Upper lobe of right lung (tissue), 1 donor: ENCODE data around the gene ZFAND3. TPM values are rescaled to one million over a fixed set of nuclear protein-coding genes. Genes with fewer than 3 reads are reported as not detected.

Source experiments
- ATAC-seq: fragments of 200-7000 bp; cut with Tn5 transposase; one replicate; pipeline ENCODE4 v1.9.1; 2020; ENCODE audit warnings: mild to moderate bottlenecking, moderate library complexity
- DNase-seq: peaks from one replicate; pipeline ENCODE4 v3.0.0-alpha.2; 2020
- H3K27ac ChIP-seq: fragments of 200-600 bp; one replicate; pipeline ENCODE4 v1.8.0; 2022
- H3K27me3 ChIP-seq: fragments of 200-600 bp; one replicate; pipeline ENCODE4 v1.8.0; 2022; ENCODE audit warnings: mild to moderate bottlenecking
- H3K36me3 ChIP-seq: fragments of 200-600 bp; one replicate; pipeline ENCODE4 v1.8.0; 2022
- H3K4me1 ChIP-seq: fragments of 200-600 bp; one replicate; pipeline ENCODE4 v1.8.0; 2022
- H3K4me3 ChIP-seq: fragments of 200-600 bp; one replicate; pipeline ENCODE4 v1.8.0; 2022; ENCODE audit warnings: mild to moderate bottlenecking
- H3K9me3 ChIP-seq: fragments of 200-600 bp; one replicate; pipeline ENCODE4 v1.8.0; 2022
- CTCF ChIP-seq: fragments of 200-600 bp; IDR thresholded peaks from one replicate; pipeline ENCODE4 v1.8.0; 2022; ENCODE audit warnings: antibody characterized with exemption
- intact Hi-C: fragments of 100-400 bp; cut with DNase I; formaldehyde crosslinking; loops from one replicate; pipeline ENCODE4 v1.11.0; 2022
- total RNA-seq: library from RNA; stranded (reverse); fragmentation: NEBNext Ultra II Directional; extraction: Animal tissue kit (Norgen Biotek cat#: 25700); gene quantifications from one replicate; pipeline ENCODE4 v1.2.1, GENCODE V29; 2021
- donor health status: DM: no; HTN: yes; CAD: no; lungs with severe emphysema.

Gene ZFAND3
- total RNA-seq, 1 donor from 2014 or later = 69.1 TPM

DNA sequence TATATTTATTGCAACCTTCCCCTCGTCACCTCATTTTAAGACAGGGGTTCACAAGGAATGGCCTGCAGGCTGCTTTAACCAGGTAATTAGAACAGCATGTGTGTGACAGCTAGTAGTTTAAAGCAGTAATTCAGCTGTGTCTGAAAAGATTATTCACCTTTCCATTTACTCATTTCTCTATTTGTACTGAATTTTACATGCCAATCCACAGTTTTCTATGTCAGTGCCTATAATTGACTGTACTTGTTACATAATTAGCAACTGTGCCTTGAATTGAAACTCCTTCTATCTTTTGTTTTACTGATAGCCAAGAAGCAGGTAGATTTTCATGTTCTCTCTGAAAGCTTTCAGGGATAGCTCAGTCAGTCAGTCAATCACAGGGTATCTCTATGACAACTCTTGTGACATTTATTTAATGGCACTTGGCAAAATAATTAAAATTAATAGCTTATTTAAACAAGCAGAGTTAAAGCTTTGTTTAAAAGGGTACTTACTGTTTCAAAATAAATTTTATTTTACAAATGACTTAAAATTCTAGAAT lies 214.0 kb downstream of the ZFAND3 start:
- intact Hi-C loops = no loop called here
- Histone ChIP-seq H3K4me1 (peaks cover 12% of the 10 kb centered on the region), H3K4me3 (no peak overlapping the region), H3K27ac (no peak overlapping the region), H3K27me3 (no peaks in the 10 kb centered on the region), H3K9me3 (no peaks in the 10 kb centered on the region), H3K36me3 (no peaks in the 10 kb centered on the region)
- TF ChIP-seq CTCF = no peak
- DNase-seq (no peak), ATAC-seq (no peak)

DNA sequence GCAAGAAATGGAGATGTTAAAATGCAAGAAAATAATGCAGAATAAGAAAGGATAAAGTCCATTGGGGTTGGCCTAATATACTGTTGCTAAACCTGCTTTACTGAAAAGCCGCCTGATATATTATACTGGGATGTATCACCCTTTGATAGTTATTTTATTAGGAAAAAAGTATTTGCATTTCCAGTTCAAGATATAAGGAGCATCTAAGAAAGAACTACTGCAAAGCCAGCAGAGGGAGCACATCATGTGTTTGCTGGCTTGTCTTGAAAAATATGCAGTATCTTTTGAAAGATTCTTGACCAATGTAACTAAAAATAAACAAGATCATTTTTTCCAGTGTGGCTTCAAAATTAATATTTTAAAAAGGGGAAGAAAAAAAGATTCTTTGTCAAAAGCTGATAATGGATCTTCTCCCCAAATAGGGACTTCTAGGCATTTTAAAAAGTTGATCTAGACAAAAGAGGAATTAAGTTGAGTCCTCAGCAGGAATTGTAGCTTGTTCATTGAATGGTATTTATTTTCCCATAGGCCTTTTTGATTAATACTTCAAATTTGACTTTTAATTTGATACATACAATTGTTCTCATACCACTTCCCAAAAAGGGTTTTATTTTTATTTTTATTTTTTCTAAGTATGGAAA lies 214.9 kb downstream of the ZFAND3 start:
- intact Hi-C loops = no loop called here
- TF ChIP-seq CTCF = peak; percentile 49
- Histone ChIP-seq H3K36me3 (no peaks in the 10 kb centered on the region), H3K9me3 (no peaks in the 10 kb centered on the region), H3K4me1 (peaks cover 12% of the 10 kb centered on the region), H3K27ac (no peak overlapping the region), H3K27me3 (no peaks in the 10 kb centered on the region), H3K4me3 (no peak overlapping the region)
- DNase-seq = no peak
- no peak for ATAC-seq

DNA sequence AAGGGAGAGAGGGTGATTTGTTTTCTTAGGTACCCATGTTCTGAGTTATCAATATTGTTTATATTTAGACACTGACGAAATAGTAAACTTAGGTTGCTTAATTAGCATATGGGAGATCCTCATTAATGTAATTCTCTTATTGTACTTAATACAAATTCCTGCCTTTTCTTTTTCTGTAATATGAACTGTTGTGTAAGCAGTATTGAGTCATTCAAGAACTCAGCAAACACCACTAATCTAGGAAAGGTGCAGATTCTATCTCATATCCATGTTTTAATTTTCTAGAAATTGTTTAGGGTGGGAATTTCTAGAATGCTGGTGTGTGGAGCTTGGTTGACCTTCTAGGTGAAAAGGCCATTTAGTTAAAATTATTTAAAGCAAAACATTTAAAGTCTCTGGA lies 216.0 kb downstream of the ZFAND3 start:
- H3K27ac ChIP-seq = no peak overlapping the region
- TF ChIP-seq CTCF = no peak

DNA sequence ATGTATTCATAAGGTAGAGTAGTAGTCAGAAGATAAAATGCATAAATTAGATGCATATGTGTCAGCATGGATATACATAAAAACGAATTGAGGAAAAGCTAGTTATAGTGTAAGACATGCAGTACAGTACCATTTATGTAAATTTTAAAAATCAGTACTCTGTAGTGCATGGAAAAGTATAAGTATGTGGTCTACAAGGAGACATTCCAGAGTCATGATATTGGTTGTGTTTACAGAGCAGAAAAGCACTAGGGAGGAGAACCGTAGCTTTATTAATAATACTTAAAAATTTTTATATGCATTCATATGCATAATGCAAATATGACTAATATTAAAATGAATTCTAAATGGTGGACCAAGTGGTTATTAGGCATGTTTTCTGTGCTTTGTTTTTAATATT lies 220.0 kb downstream of the ZFAND3 start:
- ATAC-seq (no peak), DNase-seq (no peak)
- H3K4me3 ChIP-seq = no peak overlapping the region
- no peaks in the 10 kb centered on the region for H3K36me3 ChIP-seq
- H3K9me3 ChIP-seq = no peaks in the 10 kb centered on the region
- H3K4me1 ChIP-seq = peaks cover 4% of the 10 kb centered on the region
- no peak for TF ChIP-seq CTCF
- intact Hi-C loops = no loop called here
- no peak overlapping the region for H3K27ac ChIP-seq
- no peaks in the 10 kb centered on the region for H3K27me3 ChIP-seq

More for the DNA sequence above, 216.0 kb downstream of the ZFAND3 start:
- ATAC-seq (no peak), DNase-seq (no peak)
- H3K27me3 ChIP-seq = no peaks in the 10 kb centered on the region
- peaks cover 8% of the 10 kb centered on the region for H3K4me1 ChIP-seq
- intact Hi-C loops = no loop called here
- no peaks in the 10 kb centered on the region for H3K9me3 ChIP-seq
- no peak overlapping the region for H3K4me3 ChIP-seq
- H3K36me3 ChIP-seq = no peaks in the 10 kb centered on the region

- no peaks in the 10 kb centered on the region for H3K9me3 ChIP-seq
- no peak for ATAC-seq
- H3K36me3 ChIP-seq = no peaks in the 10 kb centered on the region
- intact Hi-C loops = no loop called here
- no peaks in the 10 kb centered on the region for H3K27me3 ChIP-seq
- no peak for TF ChIP-seq CTCF
- no peak for DNase-seq
- no peak overlapping the region for H3K4me3 ChIP-seq
- no peak overlapping the region for H3K27ac ChIP-seq
- H3K4me1 ChIP-seq = no peaks in the 10 kb centered on the region
These were observed 220.7 kb downstream of the ZFAND3 start for GRCh38 chr6:38040254-38040653.
